ENCODE results near the gene TOR4A. TPM values are rescaled to one million over a fixed set of nuclear protein-coding genes. Genes with fewer than 3 reads are reported as not detected.
"Not testable (repeated sequence)": the region's sequence is repeated elsewhere in the genome, so short reads cannot be mapped to it uniquely, and the experiment has no call there.

TOR4A gene
- total RNA-seq, 2 experiments from 2014 or later = 0.67 to 0.80 TPM

- intact Hi-C loops (cut with DNase I, micrococcal nuclease); ATAC-seq (ENCODE audit: poor library complexity); H3K27ac ChIP-seq (ENCODE audit: low read depth in 1 of 2, low read length in 2 of 2); H3K9me3 Mint-ChIP-seq; POLR2A ChIA-PET; H3K27ac Mint-ChIP-seq; H3K36me3 Mint-ChIP-seq (ENCODE audit: low read depth); DNase-seq; H3K4me3 ChIP-seq (ENCODE audit: low read length); CTCF ChIA-PET; H3K4me1 Mint-ChIP-seq (ENCODE audit: low read depth); H3K4me3 Mint-ChIP-seq; H3K36me3 ChIP-seq (ENCODE audit: insufficient read depth, low read length); H3K4me1 ChIP-seq (ENCODE audit: insufficient read depth, low read length): not testable (repeated sequence)
- H3K9me3 ChIP-seq (ENCODE audit: control insufficient read depth in 1 of 2, insufficient read depth in 1 of 2, low read length in 2 of 2) = peaks cover 0 to 15% of the 10 kb centered on the region in 2 experiments
- H3K27me3 Mint-ChIP-seq = peaks cover 33% of the 10 kb centered on the region
- H3K27me3 ChIP-seq (ENCODE audit: control insufficient read depth in 1 of 2, insufficient read depth in 2 of 2, low read length in 2 of 2) = peaks cover 8 to 10% of the 10 kb centered on the region in 2 experiments
These were observed 52.1 kb downstream of the TOR4A start for GRCh38 chr9:137329590-137329989.

DNA sequence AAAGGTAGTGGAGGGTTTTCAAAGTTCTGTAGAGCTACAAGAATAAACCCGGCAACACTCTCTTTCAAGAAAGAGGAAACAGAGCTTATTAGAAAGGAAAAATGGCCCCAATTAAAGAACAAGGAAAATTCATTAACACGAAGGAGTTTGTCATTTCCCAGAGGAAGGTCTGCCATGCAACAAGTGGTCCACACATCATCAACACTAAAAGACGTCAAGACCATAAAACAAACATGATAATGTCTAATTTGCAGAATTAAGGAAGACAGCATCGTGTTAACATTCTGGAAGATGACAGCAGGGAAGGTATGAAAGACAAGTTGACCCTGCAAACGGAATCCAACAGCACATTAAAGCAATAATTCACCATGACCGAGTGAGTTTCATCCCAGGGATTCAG lies 53.2 kb downstream of the TOR4A start:
- Histone ChIP-seq H3K36me3 (ENCODE audit: insufficient read depth, low read length) (no peaks in the 10 kb centered on the region), H3K27me3 (ENCODE audit: control insufficient read depth in 1 of 2, insufficient read depth in 2 of 2, low read length in 2 of 2) (peaks cover 5 to 8% of the 10 kb centered on the region in 2 experiments), H3K9me3 (ENCODE audit: control insufficient read depth in 1 of 2, insufficient read depth in 1 of 2, low read length in 2 of 2) (peaks cover 0 to 19% of the 10 kb centered on the region in 2 experiments), H3K27ac (ENCODE audit: low read depth in 1 of 2, low read length in 2 of 2) (no peak overlapping the region), H3K4me3 (ENCODE audit: low read length) (no peak overlapping the region), H3K4me1 (ENCODE audit: insufficient read depth, low read length) (peaks cover 3% of the 10 kb centered on the region)
- TF ChIP-seq, protein P1, sequence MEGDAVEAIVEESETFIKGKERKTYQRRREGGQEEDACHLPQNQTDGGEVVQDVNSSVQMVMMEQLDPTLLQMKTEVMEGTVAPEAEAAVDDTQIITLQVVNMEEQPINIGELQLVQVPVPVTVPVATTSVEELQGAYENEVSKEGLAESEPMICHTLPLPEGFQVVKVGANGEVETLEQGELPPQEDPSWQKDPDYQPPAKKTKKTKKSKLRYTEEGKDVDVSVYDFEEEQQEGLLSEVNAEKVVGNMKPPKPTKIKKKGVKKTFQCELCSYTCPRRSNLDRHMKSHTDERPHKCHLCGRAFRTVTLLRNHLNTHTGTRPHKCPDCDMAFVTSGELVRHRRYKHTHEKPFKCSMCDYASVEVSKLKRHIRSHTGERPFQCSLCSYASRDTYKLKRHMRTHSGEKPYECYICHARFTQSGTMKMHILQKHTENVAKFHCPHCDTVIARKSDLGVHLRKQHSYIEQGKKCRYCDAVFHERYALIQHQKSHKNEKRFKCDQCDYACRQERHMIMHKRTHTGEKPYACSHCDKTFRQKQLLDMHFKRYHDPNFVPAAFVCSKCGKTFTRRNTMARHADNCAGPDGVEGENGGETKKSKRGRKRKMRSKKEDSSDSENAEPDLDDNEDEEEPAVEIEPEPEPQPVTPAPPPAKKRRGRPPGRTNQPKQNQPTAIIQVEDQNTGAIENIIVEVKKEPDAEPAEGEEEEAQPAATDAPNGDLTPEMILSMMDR (IDR thresholded peaks at IDR 0.05) = no peak
- Mint-ChIP-seq H3K27ac (no peak overlapping the region), H3K4me3 (no peak overlapping the region), H3K27me3 (peaks cover 25% of the 10 kb centered on the region), H3K4me1 (ENCODE audit: low read depth) (peaks cover 8% of the 10 kb centered on the region), H3K9me3 (peaks cover 3% of the 10 kb centered on the region), H3K36me3 (ENCODE audit: low read depth) (peaks cover 5% of the 10 kb centered on the region)
- DNase-seq (no peak), ATAC-seq (ENCODE audit: poor library complexity) (no peak)
- ChIA-PET POLR2A (no interaction called here), CTCF (no interaction called here)
- intact Hi-C loops (cut with DNase I, micrococcal nuclease) = no loop called here

DNA sequence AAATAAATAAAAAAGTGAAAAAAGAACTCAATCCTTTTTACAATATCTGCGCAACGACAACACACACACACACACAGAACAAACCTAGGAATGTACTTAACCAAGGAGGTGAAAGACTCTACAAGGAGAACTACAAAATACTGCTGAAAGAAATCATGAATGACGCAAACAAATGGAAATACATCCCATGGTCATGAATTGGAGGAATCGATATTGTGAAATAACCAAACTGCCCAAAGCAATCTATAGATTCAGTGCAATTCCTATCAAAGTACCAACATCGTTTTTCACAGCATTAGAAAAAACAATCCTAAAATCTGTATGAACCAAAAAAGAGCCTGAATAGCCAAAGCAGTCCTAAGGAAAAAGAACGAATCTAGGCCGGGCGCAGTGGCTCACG lies 54.4 kb downstream of the TOR4A start:
- no peaks in the 10 kb centered on the region for H3K4me1 ChIP-seq (ENCODE audit: insufficient read depth, low read length)
- H3K4me3 Mint-ChIP-seq = no peak overlapping the region
- H3K27ac Mint-ChIP-seq = no peak overlapping the region
- H3K9me3 Mint-ChIP-seq = peaks cover 3% of the 10 kb centered on the region
- ChIA-PET CTCF (no interaction called here), POLR2A (no interaction called here)
- peaks cover 5% of the 10 kb centered on the region for H3K36me3 Mint-ChIP-seq (ENCODE audit: low read depth)
- peaks cover 0 to 21% of the 10 kb centered on the region in 2 experiments for H3K9me3 ChIP-seq (ENCODE audit: control insufficient read depth in 1 of 2, insufficient read depth in 1 of 2, low read length in 2 of 2)
- ATAC-seq (ENCODE audit: poor library complexity) = no peak
- H3K27ac ChIP-seq (ENCODE audit: low read depth in 1 of 2, low read length in 2 of 2) = no peak overlapping the region
- H3K36me3 ChIP-seq (ENCODE audit: insufficient read depth, low read length) = no peaks in the 10 kb centered on the region
- TF ChIP-seq, protein P1 (IDR thresholded peaks at IDR 0.05) = no peak
- peaks cover 12% of the 10 kb centered on the region for H3K27me3 Mint-ChIP-seq
- intact Hi-C loops (cut with DNase I, micrococcal nuclease) = no loop called here
- no peak overlapping the region for H3K4me3 ChIP-seq (ENCODE audit: low read length)
- DNase-seq = no peak
- H3K27me3 ChIP-seq (ENCODE audit: control insufficient read depth in 1 of 2, insufficient read depth in 2 of 2, low read length in 2 of 2) = peaks cover 3% of the 10 kb centered on the region in 2 experiments
- peaks cover under 1% of the 10 kb centered on the region for H3K4me1 Mint-ChIP-seq (ENCODE audit: low read depth)

Other genes with a start within 250 kb of the TOR4A start
- gene ABCA2, start 249.5 kb upstream of the TOR4A start, total RNA-seq = 10 to 100 TPM; 80.1 to 86.8 TPM
- 1 to 10 TPM; 1.7 to 1.8 TPM for gene FUT7, start 245.6 kb upstream of the TOR4A start, total RNA-seq
- 10 to 100 TPM; 15.3 to 16.0 TPM for gene NPDC1, start 231.5 kb upstream of the TOR4A start, total RNA-seq
- not detected for gene ENTPD2, start 223.7 kb upstream of the TOR4A start, total RNA-seq
- gene SAPCD2, start 207.2 kb upstream of the TOR4A start, total RNA-seq = under 1 TPM; 0.17 to 0.19 TPM
- gene UAP1L1, start 200.2 kb upstream of the TOR4A start, total RNA-seq = 1 to 10 TPM; 6.5 to 6.8 TPM
- gene MAN1B1, start 190.7 kb upstream of the TOR4A start, total RNA-seq = 10 to 100 TPM; 60.9 to 66.9 TPM
- 100 to 1,000 TPM; 344 to 349 TPM for gene DPP7, start 163.0 kb upstream of the TOR4A start, total RNA-seq
- gene GRIN1, start 138.6 kb upstream of the TOR4A start, total RNA-seq = not detected
- not detected for gene LRRC26, start 107.7 kb upstream of the TOR4A start, total RNA-seq
- gene TMEM210, start 105.7 kb upstream of the TOR4A start, total RNA-seq = not detected
- gene ANAPC2, start 89.2 kb upstream of the TOR4A start, total RNA-seq = 100 to 1,000 TPM; 144 to 149 TPM
- 10 to 100 TPM; 30.1 to 30.5 TPM for gene SSNA1, start 89.0 kb upstream of the TOR4A start, total RNA-seq
- 1 to 10 TPM; 6.1 to 8.6 TPM for gene TPRN, start 77.0 kb upstream of the TOR4A start, total RNA-seq
- 10 to 100 TPM; 18.2 to 18.7 TPM for gene TMEM203, start 72.1 kb upstream of the TOR4A start, total RNA-seq
- 10 to 100 TPM; 22.8 to 25.3 TPM for gene NDOR1, start 72.0 kb upstream of the TOR4A start, total RNA-seq
- under 1 TPM; 0.66 to 0.67 TPM for gene RNF208, start 55.5 kb upstream of the TOR4A start, total RNA-seq
- gene CYSRT1, start 52.6 kb upstream of the TOR4A start, total RNA-seq = under 1 TPM; 0.33 to 0.42 TPM
- under 1 TPM in 1 of 2 experiments, not detected in 1; 0.14 TPM for gene RNF224, start 50.2 kb upstream of the TOR4A start, total RNA-seq
- gene SLC34A3, start 46.8 kb upstream of the TOR4A start, total RNA-seq = not detected
- gene TUBB4B, start 36.4 kb upstream of the TOR4A start, total RNA-seq = 10 to 100 TPM; 93.8 to 98.2 TPM
- gene STPG3, start 26.4 kb upstream of the TOR4A start, total RNA-seq = not detected
- 10 to 100 TPM; 20.7 to 21.2 TPM for gene NELFB, start 22.4 kb upstream of the TOR4A start, total RNA-seq
- gene NRARP, start 24.5 kb downstream of the TOR4A start, total RNA-seq = 1 to 10 TPM in 1 of 2 experiments, under 1 TPM in 1; 0.96 to 1.4 TPM
- gene EXD3, start 145.4 kb downstream of the TOR4A start, total RNA-seq = 10 to 100 TPM; 14.9 to 16.9 TPM
- gene NOXA1, start 145.7 kb downstream of the TOR4A start, total RNA-seq = 1 to 10 TPM; 6.7 to 7.7 TPM
- not detected for gene ENTPD8, start 163.6 kb downstream of the TOR4A start, total RNA-seq
- 100 to 1,000 TPM; 104 to 109 TPM for gene NSMF, start 181.6 kb downstream of the TOR4A start, total RNA-seq

All from CD4-positive, alpha-beta T cell (primary cell).